HG03135 (cell line): ENCODE data around the gene MYB.
A peak's percentile ranks its signal among the peaks of the same experiment; 100 is the strongest.
"Not testable (repeated sequence)": the region's sequence is repeated elsewhere in the genome, so short reads cannot be mapped to it uniquely, and the experiment has no call there.

Experiments
- ATAC-seq: cut with Tn5 transposase; IDR thresholded peaks from one replicate; pipeline ENCODE4 v1.9.1; 2021; ENCODE audit warnings: mild to moderate bottlenecking, moderate library complexity; ENCODE audit not compliant: unreplicated experiment

The MYB gene

DNA sequence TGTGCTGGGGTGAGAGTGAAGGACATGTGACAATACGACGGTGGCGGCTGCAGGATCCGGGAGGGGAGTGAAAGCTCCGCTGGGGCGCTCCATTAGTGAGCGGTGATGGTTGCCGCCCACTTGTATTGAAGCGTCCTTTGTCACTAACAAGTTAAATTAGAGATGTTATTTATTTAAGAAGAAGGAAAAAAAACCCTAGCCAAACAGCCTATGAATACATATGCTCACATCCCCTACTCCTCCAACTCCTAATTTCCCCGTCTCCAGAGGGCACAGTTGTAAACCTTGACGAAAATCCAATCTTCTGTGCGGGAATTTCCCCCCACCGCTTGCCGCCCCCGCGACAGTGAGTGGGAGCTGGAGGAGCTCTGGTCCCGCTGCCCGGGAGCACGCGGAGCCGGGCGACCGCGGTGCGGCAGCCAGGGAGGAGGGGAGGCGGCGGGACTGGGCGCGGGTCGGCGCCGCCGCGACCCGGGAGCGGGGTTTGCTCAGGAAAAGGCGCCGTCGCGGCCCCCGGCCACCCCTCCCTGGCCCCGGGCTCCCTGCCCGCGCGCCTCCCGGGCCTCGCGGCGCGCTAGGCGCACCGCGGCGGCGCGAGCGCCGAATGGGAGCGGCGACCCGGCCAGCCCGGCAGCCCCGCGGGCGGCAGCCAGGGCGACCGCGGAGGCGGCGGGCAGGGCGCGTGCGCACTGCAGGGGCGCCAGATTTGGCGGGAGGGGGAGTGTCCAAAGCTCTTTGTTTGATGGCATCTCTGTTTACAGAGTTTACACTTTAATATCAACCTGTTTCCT is at the start of gene MYB:
Gene MYB, plus strand, starts transcription at position 767 of the 791 bp plus-strand sequence. CDS start 206 bp downstream, outside the sequence.
- peak; percentile 32 for ATAC-seq

DNA sequence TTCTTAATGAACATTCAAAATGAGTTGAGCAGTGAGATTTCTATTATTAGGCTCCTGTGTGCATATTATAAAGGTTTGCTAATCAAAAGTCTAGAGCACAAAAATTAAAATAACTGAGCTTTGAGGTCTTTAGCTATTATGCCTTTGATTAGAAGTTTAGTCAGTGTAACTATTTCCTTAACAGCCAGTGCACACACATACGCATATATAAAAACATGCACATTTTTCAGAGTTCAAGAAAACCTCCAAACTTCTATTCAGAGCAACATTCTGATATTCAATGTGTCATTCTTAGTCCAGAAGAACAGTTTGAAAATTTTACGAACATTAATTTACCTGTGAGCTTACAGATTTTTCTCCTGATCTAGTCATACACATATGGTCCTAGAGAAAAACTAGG is 48.3 kb upstream of the MYB start:
- no peak for ATAC-seq

DNA sequence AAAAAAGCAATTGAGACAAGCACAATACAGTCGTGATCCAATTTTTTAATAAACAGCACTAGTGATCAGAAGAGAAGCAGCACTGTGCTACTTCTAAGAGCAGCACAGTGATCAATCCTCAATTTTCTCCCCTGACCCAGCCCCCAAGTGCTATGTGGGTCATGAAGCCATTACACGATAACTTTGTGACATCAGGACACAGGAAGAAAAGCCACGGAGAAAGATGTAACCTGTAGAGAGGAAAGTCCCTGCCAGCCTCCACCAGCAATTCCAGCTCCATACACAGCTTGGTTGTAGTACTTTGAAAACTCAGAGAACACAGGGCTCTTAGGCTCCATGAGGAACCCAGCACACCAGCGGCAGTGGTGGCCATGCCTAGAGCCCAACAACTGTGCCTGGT is 45.3 kb upstream of the MYB start:
- ATAC-seq: no peak

DNA sequence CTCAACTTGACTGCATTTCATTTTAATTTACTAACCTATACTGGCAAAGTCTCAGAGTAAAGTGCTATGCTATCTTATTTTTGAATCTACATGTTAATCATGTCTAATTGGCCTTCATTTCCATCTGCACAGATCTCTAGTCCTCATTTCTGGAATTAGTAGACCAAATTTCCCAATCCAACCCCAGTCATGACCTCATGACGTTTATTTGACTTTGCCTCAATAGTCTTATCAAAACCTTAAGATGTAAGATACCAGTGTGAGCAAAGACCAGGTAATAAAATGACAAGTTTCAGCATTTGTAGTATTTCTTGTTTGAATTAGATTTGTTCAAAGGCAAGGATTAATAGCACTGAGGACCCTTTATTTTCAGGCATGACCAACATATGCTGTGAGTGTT is 43.3 kb upstream of the MYB start:
- ATAC-seq: no peak

DNA sequence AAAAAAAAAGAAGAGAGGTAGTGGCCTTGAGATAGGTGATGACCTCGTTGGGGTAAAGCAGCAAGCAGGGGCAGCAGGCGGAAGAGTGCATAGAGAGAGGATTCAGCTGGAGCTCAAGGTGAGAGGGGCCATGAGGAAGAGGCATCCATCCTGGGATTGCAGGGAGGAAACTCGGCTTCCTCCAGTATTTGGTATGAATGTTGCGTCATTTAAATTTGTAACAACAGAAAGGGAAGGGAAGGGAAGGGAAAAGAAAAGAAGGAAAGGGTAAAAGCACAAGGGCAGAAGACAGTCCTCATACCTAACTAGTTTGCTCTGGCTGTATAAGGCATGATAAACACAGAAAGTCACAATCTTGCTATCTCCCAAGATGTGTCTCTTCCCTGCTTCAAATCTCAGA is 39.9 kb upstream of the MYB start:
- no peak for ATAC-seq

DNA sequence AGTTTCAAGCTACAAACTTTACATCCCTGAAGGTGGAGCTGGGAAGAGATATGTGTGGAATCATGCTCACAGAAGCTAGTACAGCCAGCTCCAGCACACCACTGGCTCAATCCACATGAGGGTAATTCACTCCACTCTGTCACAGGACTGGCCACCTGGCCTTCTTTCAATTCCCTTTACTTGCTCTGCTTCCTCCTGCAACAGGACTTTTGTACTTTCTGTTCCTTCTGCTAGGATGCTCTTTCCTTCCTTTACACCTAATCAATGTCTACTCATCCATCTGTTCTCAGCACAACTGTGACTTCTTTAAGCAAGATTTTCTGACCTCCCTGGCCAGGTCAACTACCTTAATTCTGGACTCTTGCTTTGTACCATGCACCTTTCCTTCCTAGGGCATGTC is 39.4 kb upstream of the MYB start:
- no peak for ATAC-seq

DNA sequence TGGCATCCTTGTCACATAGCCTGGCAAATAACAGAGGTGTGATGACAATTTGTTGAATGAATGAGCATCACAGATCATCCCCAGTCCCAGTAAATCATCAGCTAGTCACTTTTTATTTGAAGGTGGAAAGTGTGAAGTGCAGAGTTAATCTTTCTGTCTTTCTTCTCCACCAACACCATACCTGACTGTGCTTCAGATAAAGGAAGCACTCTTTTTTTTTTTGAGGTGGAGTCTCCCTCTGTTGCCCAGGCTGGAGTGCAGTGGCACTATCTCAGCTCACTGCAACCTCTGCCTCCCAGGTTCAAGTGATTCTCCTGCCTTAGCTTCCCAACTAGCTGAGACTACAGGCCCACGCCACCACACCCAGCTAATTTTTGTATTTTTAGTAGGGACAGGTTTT is 38.9 kb upstream of the MYB start:
- not testable (repeated sequence) for ATAC-seq

DNA sequence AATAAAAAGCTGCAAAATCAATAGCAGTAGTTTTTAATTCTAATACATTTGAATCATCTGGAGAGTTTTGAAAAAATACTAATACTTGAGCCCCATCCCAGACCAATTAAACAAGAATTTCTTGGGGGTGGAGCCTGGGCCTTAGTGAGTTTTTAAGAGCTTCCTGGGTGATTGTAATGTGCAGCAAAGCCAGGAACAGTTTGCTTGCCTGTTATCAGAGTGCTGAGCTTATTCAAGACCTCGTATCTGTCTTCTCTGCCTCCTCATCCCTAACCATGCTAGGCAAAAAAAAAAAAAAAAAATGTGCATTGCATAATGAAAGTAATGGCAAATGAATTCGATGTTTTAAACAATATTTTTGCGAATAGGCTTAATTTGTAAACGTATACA is 36.4 kb upstream of the MYB start:
- no peak for ATAC-seq

DNA sequence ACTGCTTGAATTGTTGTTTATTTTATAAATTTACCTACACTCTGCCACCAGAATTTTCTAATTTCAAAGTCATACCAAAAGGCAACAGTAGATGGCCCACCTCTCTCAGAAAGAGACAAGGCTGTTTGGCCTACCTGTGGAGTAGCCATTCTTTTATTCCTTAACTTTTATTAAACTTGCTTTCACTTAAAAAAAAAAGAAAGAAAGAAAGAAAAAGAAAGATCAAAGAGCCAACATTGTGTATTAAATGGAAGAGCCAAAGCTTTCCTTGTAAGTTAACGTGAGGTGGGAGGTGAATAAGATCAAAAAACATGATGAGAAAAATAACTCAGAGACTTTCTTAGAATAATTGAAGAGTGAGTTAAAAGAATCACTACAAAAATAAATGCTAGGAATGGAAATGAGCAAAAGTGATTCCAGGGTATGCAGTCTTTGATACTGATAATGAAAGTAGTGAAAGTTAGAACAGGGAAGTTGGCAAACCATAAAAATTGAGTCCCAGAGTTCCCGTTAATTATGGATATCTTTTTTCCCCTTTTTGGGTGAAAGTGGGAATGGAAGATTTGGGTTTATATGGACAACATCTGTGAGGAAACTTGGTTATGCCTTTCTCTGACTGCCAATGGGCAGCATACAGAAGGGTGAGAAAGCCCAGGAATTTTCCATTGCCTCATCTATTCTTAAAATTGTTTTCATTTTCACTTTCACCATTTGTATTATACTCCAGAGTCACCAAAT is 35.9 kb upstream of the MYB start:
- no peak for ATAC-seq

DNA sequence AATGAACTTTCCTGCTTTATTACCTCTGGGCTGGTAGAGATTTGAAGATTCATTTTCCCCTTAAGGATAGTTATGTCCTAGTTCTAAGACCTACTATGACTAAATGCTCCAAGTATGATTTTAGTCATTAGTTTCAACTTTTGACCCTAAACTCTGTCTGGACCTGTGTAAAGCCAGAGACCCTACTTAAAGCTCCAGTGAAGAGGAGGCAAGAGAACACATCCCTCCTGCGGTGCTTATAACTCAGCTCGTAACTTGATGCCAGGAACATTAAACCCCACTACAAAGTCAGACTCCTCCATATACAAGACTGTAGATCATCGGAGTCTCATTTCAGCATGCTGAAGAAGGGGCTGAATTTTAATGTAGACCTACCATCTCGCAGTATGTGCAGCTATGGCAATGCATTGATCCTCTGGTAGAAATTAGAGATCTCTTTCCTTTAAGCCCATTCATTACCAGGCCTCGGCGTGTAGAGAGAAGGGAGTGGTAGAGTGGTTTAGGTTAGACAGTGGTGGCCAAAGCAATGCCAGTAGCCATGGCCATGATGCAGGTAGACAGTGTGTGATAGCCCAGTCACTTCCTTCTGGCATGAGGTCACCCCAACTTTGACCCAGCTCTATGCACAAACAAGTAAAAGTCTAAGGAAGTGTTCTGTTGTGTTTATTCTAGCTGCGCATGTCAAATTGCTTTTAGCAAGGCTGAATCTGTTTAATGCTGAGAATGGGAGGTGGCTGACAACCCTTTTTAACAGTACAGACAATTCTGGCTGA is 34.8 kb upstream of the MYB start:
- no peak for ATAC-seq

DNA sequence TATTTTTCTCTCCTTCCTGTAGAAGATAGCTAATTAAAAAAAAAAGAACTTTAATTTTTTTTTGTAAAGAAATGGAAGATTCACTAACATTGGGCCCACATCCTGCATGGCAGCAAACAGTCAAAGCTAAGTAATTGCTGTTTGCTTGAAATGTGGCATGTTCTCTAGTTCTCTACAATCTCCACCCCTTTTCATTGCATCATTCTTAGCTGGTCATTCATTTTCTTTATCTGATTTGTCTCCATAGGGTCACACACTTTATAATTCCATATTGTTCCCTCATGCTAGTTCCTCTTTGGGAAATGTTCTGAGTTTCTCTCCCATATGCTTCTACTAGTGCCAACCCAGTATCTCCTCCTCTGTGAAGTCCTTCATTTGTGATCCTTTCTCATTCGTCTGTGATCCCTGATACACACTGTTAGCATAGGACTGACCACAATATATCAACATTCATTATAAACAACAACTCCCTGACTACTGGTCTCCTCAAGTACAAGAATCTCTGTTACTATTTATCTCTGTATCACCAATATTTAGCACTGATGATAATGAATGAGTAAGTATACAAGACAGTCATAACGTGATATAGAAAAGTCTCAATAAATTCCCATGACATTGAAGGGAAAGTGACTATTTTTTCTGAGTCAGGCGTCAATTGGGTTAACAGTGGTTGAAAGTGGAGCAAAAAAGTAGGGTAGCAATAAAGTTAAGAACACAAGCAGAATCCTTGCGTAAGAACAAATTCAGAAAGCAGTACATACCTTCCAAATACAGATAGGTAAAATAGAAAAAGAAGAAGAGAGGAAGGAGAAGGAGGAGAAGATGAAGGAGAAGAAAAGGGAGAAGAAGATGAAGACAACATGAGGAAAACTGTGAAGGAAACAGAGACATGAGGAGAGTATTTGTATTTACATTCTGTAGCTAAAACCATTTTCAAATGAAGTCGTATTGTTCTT is 33.2 kb upstream of the MYB start:
- no peak for ATAC-seq

DNA sequence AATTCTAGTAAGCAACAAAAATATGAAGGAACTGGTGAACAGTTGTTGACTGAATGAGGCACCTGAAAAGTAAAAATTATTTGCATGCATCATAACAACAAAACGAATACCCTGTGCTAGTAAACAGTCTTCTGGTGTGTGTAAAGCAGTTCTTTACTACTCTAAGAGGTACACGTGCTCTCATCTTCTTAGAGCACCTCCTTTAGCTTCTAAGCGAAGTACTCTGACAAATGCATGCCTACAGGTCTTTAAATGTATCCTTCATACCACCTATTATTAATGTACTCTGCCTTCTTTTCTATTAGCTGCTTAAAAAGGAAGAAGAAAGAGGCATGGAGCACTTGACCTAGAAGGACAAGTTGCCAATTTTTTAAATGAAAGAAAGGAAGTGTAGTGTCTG is 32.2 kb upstream of the MYB start:
- no peak for ATAC-seq

DNA sequence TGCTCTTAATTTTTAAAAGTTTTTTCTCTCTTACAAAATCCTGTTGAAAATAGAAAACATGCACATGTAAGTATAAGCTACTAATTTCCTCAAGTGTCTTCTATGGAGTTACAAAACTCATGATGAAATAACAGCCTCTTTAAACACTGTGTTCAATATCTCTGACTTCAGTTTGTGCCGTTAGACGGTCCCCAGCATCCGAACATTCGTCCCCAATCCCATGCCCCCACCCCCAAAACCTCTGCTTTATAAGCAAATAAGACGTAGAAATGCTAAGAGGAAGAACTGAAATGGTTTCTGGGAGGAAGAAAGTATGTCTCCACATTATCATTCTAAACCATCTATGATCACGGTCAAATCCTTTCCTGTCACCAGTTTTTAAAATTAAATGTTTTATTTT is 31.7 kb upstream of the MYB start:
- ATAC-seq: no peak

DNA sequence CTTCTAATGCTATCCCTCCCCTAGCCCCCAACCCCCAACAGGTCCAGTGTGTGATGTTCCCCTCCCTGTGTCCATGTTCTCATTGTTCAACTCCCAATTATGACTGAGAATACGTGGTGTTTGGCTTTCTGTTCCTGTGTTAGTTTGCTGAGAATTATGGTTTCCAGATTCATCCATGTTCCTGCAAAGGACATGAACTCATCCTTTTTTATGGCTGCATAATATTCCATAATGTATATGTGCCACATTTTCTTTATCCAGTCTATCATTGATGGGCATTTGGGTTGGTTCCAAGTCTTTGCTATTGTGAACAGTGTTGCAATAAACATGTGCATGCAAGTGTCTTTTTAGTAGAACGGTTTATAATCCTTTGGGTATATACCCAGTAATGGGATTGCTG is 30.6 kb upstream of the MYB start:
- ATAC-seq: not testable (repeated sequence)

DNA sequence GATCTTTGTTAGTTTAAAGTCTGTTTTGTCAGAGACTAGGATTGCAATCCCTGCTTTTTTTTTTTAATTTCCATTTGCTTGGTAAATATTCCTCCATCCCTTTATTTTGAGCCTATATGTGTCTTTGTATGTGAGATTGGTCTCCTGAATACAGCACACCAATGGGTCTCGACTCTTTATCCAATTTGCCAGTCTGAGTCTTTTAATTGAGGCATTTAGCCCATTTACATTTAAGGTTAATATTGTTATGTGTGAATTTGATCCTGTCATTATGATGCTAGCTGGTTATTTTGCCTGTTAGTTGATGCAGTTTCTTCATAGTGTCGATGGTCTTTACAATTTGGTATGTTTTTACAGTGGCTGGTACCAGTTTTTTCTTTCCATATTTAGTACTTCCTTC is 27.0 kb upstream of the MYB start:
- ATAC-seq: not testable (repeated sequence)

DNA sequence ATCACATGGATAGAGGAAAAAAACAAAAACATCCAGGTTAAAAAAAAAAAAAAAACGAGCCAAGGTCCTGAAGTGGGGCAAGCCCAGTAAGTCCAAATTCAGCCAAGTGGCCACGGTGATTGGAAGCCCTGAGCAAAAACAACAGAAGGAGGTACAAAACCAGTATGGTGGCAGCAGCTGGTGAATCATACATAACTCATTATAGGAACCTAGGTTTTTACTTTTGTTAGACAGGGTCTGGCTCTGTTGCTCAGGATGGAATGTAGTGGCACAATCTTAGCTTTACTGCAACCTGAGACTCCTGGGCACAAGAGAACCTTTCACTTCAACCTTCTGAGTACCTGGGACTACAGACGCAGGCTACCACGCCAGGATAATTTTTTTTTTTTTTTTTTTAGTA is 22.7 kb upstream of the MYB start:
- ATAC-seq: no peak

DNA sequence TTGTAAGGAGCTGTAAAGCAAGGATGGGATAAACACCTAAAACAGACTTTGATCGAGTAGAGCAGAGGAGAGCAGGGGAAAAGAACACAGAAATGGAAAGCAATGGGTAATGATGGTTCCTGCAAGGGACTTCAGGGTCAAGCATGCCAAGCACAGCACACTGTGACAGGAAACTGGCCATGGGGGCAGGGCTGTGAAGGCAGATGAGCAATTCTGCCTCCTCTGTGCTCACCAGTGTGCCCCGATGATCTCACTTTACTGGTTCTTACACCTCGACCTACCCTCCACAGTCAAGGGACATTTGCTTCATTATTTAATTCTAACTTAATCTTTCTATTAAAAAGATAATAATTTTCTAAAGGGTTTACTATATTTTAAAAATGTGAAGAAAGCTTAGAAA is 21.6 kb upstream of the MYB start:
- ATAC-seq: no peak

DNA sequence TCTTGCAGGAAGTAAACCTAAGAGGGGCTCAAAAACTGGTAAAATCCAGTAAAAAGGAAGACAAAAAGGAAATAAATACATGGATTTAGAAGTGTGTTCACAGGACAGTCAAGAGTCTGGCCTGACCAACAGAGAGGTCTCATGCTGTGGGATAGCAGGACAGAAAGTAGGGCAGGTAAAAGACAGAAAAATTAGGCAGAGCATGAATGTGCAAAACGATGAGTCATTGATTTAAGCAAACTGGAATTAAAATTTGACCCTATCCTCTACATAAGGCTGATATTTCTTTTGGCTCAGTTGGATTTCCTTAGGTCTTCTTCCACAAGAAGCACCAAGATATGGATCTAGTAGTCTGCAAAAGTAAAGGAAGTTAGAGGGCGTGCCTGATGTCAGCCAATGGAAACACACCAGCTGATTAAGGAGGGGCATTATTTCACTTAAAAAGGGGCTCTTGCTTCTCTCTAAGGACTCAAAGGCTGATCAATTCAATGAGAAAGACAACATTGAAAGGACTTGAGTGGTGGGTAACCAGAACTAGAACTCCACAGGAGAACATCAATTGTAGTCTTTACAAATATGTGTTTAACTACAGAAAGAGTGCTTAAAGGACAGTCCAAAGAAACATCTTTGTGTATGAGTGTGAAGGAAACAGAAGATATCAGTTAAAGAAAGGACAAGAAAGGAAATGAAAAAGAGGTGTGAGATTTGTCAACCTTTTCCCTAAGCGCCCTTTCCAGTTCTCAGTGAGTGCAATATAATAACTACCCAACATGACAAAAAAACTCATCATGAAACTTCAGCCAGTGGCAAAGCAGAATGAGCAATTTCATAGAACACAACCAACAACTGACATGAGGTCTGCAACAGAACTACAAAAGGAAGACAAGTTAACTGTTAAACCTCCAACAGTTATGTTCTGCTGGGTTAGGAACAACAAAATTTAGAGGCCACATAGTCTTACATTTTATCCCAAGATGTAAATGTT is 19.4 kb upstream of the MYB start:
- no peak for ATAC-seq

DNA sequence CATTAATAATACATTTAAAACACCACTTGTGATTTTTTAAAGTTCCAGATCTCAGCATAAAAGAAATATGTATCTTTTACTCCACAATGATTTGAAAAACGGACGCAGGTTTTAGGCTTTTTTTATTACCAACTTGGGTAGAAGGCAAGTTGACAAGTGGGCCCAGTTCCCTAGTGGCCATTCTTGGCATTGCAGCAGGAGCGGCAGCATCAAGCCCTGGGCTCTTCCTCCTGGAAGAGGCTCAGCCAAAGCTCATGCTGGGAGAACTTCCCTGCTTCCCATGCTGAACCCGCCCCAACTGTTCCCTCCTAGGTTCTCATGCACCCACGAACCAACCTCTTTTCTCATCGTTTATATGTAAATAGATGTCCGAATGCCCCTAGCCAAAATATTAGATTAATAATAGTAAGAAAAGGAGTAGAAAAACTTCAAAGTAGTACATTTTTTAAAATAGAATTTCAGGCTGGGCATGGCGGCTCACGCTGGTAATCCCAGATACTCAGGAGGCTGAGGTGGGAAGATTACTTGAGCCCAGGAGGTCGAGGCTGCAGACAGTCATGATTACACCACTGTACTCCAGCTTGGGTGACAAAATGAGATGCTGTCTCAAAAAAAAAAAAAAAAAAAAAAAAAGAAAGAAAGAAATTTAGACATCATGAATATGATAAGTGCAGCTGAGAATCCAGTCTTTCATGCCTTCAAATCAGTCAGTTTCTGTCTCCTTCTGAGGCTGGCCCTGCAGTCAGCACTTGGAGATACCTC is 18.2 kb upstream of the MYB start:
- no peak for ATAC-seq
